IMR-90 (cell line): ENCODE measurements around the gene EMC8. TPM values are rescaled to one million over a fixed set of nuclear protein-coding genes. Genes with fewer than 3 reads are reported as not detected.

Experiments
- ATAC-seq: fragments of 200-7000 bp; cut with Tn5 transposase; 2 replicates; pipeline ENCODE4 v1.9.1; 2020; ENCODE audit warnings: low read depth, mild to moderate bottlenecking, moderate library complexity
- BruUV-seq: library from RNA; stranded (reverse); fragments of 400-500 nt; replicated peaks from 2 replicates; lab custom pipeline; 2021; lab: Mats Ljungman, UMichigan
- CTCF ChIA-PET: fragments of 300-600 bp; formaldehyde crosslinking; extraction: SDS; loops from one replicate; lab custom pipeline; 2021; ENCODE audit warnings: antibody characterized with exemption; lab: Yijun Ruan, JAX
- POLR2A ChIA-PET: fragments of 300-600 bp; sonication (Branson Sonifier 250); formaldehyde crosslinking; loops from one replicate; lab custom pipeline; 2022; ENCODE audit warnings: antibody characterized with exemption; ENCODE audit not compliant: unreplicated experiment; lab: Charles Lee
- DNase-seq: peaks from one replicate; pipeline ENCODE4 v3.0.0; 2013
- H2AFZ ChIP-seq: replicated peaks from 2 replicates; pipeline ENCODE3; 2013; ENCODE audit warnings: low read length, mild to moderate bottlenecking; ENCODE audit not compliant: poor library complexity
- H2AK5ac ChIP-seq: 2 replicates; pipeline ENCODE4 v1.6.1; 2013; ENCODE audit warnings: low read depth, low read length, inconsistent platforms
- H2AK9ac ChIP-seq: replicated peaks from 2 replicates; pipeline ENCODE3; 2013; ENCODE audit warnings: mild to moderate bottlenecking, low read depth, low read length, moderate library complexity; ENCODE audit not compliant: poor library complexity
- H2BK120ac ChIP-seq: 2 replicates; pipeline ENCODE4 v1.6.1; 2013; ENCODE audit warnings: low read depth, low read length, inconsistent platforms
- H2BK15ac ChIP-seq: 3 replicates; pipeline ENCODE4 v1.6.1; 2013; ENCODE audit warnings: low read depth, low read length, inconsistent platforms
- H2BK20ac ChIP-seq: 2 replicates; pipeline ENCODE4 v1.6.1; 2013; ENCODE audit warnings: low read depth, mild to moderate bottlenecking, inconsistent platforms, low read length, moderate library complexity
- H2BK5ac ChIP-seq: 2 replicates; pipeline ENCODE4 v1.6.1; 2013; ENCODE audit warnings: mild to moderate bottlenecking, low read depth, low read length, inconsistent platforms; ENCODE audit not compliant: poor library complexity, severe bottlenecking
- H3K14ac ChIP-seq: replicated peaks from 2 replicates; pipeline ENCODE4 v1.6.1; 2013; ENCODE audit warnings: low read depth, low read length, inconsistent platforms
- H3K18ac ChIP-seq: 2 replicates; pipeline ENCODE4 v1.6.1; 2013; ENCODE audit warnings: low read depth, low read length, control low read depth
- H3K23ac ChIP-seq: 2 replicates; pipeline ENCODE4 v1.6.1; 2013; ENCODE audit warnings: low read depth, low read length, inconsistent platforms
- H3K27ac ChIP-seq: 2 replicates; pipeline ENCODE4 v1.5.1; 2013; ENCODE audit warnings: mild to moderate bottlenecking, control low read depth, low read length; ENCODE audit not compliant: insufficient read depth
- H3K27me3 ChIP-seq: 2 replicates; pipeline ENCODE4 v1.6.1; 2013; ENCODE audit warnings: low read length; ENCODE audit not compliant: control insufficient read depth, insufficient read depth
- H3K36me3 ChIP-seq: 2 replicates; pipeline ENCODE4 v1.6.1; 2013; ENCODE audit warnings: low read length, mixed read lengths; ENCODE audit not compliant: control insufficient read depth, insufficient read depth
- H3K4ac ChIP-seq: 2 replicates; pipeline ENCODE4 v1.6.1; 2013; ENCODE audit warnings: low read depth, low read length, inconsistent platforms
- H3K4me1 ChIP-seq: 2 replicates; pipeline ENCODE4 v1.6.1; 2013; ENCODE audit warnings: low read length, mixed read lengths; ENCODE audit not compliant: control insufficient read depth, insufficient read depth
- H3K4me2 ChIP-seq: 2 replicates; pipeline ENCODE4 v1.6.1; 2013; ENCODE audit warnings: low read depth, mild to moderate bottlenecking, control low read depth, low read length, moderate library complexity
- H3K4me3 ChIP-seq: 2 replicates; pipeline ENCODE4 v1.5.1; 2013; ENCODE audit warnings: low read depth, mild to moderate bottlenecking, control low read depth, low read length, moderate library complexity; ENCODE audit not compliant: insufficient read depth
- H3K56ac ChIP-seq: 2 replicates; pipeline ENCODE4 v1.6.1; 2013; ENCODE audit warnings: low read length, inconsistent platforms; ENCODE audit not compliant: insufficient read depth; ENCODE audit errors: extremely low read depth
- H3K79me1 ChIP-seq, 2 experiments: 2 replicates each; pipeline ENCODE4 v1.6.1; 2013; ENCODE audit warnings: low read length in 2 of 2, inconsistent platforms in 1 of 2, low read depth in 1 of 2
- H3K9ac ChIP-seq: 2 replicates; pipeline ENCODE4 v1.6.1; 2013; ENCODE audit warnings: low read depth, low read length, control low read depth
- H3K9me1 ChIP-seq: 2 replicates; pipeline ENCODE4 v1.6.1; 2013; ENCODE audit warnings: low read length, inconsistent platforms; ENCODE audit not compliant: insufficient read depth
- H3K9me3 ChIP-seq: 2 replicates; pipeline ENCODE4 v1.6.1; 2013; ENCODE audit warnings: low read length; ENCODE audit not compliant: control insufficient read depth, insufficient read depth
- H4K20me1 ChIP-seq: 2 replicates; pipeline ENCODE4 v1.6.1; 2013; ENCODE audit warnings: low read length, inconsistent platforms; ENCODE audit not compliant: insufficient read depth
- H4K5ac ChIP-seq: 2 replicates; pipeline ENCODE4 v1.6.1; 2013; ENCODE audit warnings: mild to moderate bottlenecking, low read depth, low read length, control low read depth
- H4K8ac ChIP-seq, 2 experiments: 2 replicates each; pipeline ENCODE4 v1.6.1; 2013; ENCODE audit warnings: low read depth in 2 of 2, low read length in 2 of 2, control low read depth in 1 of 2, inconsistent platforms in 1 of 2
- H4K91ac ChIP-seq: 2 replicates; pipeline ENCODE4 v1.6.1; 2013; ENCODE audit warnings: low read depth, low read length, inconsistent platforms; ENCODE audit not compliant: insufficient read depth
- BHLHE40 ChIP-seq: fragments of 150-350 bp; IDR thresholded peaks from 2 replicates; pipeline ENCODE4 v1.6.1; 2016; ENCODE audit warnings: mild to moderate bottlenecking, low read depth, low read length
- CEBPB ChIP-seq: IDR thresholded peaks from 2 replicates; pipeline ENCODE4 v1.6.1; 2012; ENCODE audit warnings: low read depth, low read length, improper control_type of control experiment
- CHD1 ChIP-seq: IDR thresholded peaks from 2 replicates; pipeline ENCODE4 v1.6.1; 2012; ENCODE audit warnings: low read depth, low read length, improper control_type of control experiment
- CTCF ChIP-seq: conservative IDR thresholded peaks from 2 replicates; pipeline ENCODE4 v1.5.1; 2012; ENCODE audit warnings: mild to moderate bottlenecking, low read depth, low read length, improper control_type of control experiment
- ELK1 ChIP-seq: fragments of 150-350 bp; IDR thresholded peaks from 2 replicates; pipeline ENCODE4 v1.6.1; 2016; ENCODE audit warnings: low read depth, mild to moderate bottlenecking, low read length, moderate library complexity, borderline replicate concordance
- FOS ChIP-seq: fragments of 150-350 bp; IDR thresholded peaks from 2 replicates; pipeline ENCODE4 v1.6.1; 2016; ENCODE audit warnings: low read depth, low read length
- MAFK ChIP-seq: IDR thresholded peaks from 2 replicates; pipeline ENCODE4 v1.6.1; 2012; ENCODE audit warnings: low read depth, low read length, improper control_type of control experiment
- MAZ ChIP-seq: IDR thresholded peaks from 2 replicates; pipeline ENCODE4 v1.6.1; 2012; ENCODE audit warnings: low read depth, mild to moderate bottlenecking, low read length, improper control_type of control experiment, moderate library complexity, borderline replicate concordance
- POLR2A ChIP-seq: IDR thresholded peaks from 2 replicates; pipeline ENCODE4 v1.6.1; 2012; ENCODE audit warnings: mild to moderate bottlenecking, low read depth, low read length
- RAD21 ChIP-seq: IDR thresholded peaks from 2 replicates; pipeline ENCODE4 v1.6.1; 2012; ENCODE audit warnings: low read length, improper control_type of control experiment
- RCOR1 ChIP-seq: IDR thresholded peaks from 2 replicates; pipeline ENCODE4 v1.6.1; 2012; ENCODE audit warnings: mild to moderate bottlenecking, low read length, improper control_type of control experiment; ENCODE audit not compliant: insufficient replicate concordance
- RFX5 ChIP-seq: IDR thresholded peaks from 2 replicates; pipeline ENCODE4 v1.8.0; 2012; ENCODE audit warnings: low read depth, mild to moderate bottlenecking, low read length, moderate library complexity
- SMC3 ChIP-seq: fragments of 150-350 bp; IDR thresholded peaks from 2 replicates; pipeline ENCODE4 v1.6.1; 2016; ENCODE audit warnings: low read depth, mild to moderate bottlenecking, antibody characterized with exemption, low read length, moderate library complexity
- USF2 ChIP-seq: fragments of 150-350 bp; IDR thresholded peaks from 2 replicates; pipeline ENCODE4 v1.6.1; 2017; ENCODE audit warnings: mild to moderate bottlenecking, antibody characterized with exemption, low read length, low read depth
- WGBS, 2 experiments: methylation state at CpG; one replicate each; pipeline versions ENCODE4 v1.1.5 to v1.1.7; 2013; ENCODE audit warnings: missing lambda C conversion rate in 2 of 2; ENCODE audit not compliant: insufficient read length in 1 of 2; ENCODE audit errors: extremely low coverage in 2 of 2; 5-methylcytosine and 5-hydroxymethylcytosine counted together
- dilution Hi-C: fragments of 300-500 bp; cut with HindIII; formaldehyde crosslinking; loops from one replicate; pipeline ENCODE4 v1.14.3; 2018; ENCODE audit warnings: low sequenced_read_pairs; ENCODE audit not compliant: unreplicated experiment
- in situ Hi-C: fragments of 300-500 bp; cut with MboI; formaldehyde crosslinking; loops from 3 replicates; pipeline ENCODE4 v1.14.3; 2019; ENCODE audit warnings: low sequenced_read_pairs, inconsistent platforms, mixed read lengths
- intact Hi-C: fragments of 100-400 bp; cut with micrococcal nuclease; formaldehyde crosslinking; loops from 2 replicates; pipeline ENCODE4 v1.10.0; 2022
- polyA plus RNA-seq, 3 experiments: library from polyadenylated mRNA; depleted of rRNA; stranded (reverse); fragments of >200 nt; gene quantifications; 2 replicates each; pipeline ENCODE4 v1.2.3, GENCODE V29; 2012; ENCODE audit warnings: low replicate concordance in 1 of 3
- total RNA-seq: library from RNA; depleted of rRNA; stranded (reverse); fragments of >200 nt; gene quantifications from 2 replicates; pipeline ENCODE4 v1.2.3, GENCODE V29; 2012

Gene EMC8
- total and polyA plus RNA-seq, 2 of the 4 experiments (the other 2 are of a cell fraction) = 23.7 to 48.9 TPM

GRCh38 chr16:85729452-85730185 lies 69.7 kb downstream of the EMC8 start:
- no peak overlapping the region for H3K56ac ChIP-seq
- H3K9me3 ChIP-seq = no peaks in the 10 kb centered on the region; the same call in 1 of the 2 replicates
- no peak overlapping the region; the same call in 1 of the 2 replicates for H4K91ac ChIP-seq
- no peak overlapping the region for H3K9ac ChIP-seq
- CTCF ChIA-PET = interaction anchor here (0.5 kb wide), 1 partner anchor 63 kb away, joined by 3 read pairs; no protein-coding TSS in a partner anchor
- peak overlapping the region; percentile 42; the same call in 1 of the 2 replicates for H2BK120ac ChIP-seq
- H2BK20ac ChIP-seq = peak overlapping the region; percentile 39; the same call in 1 of the 2 replicates
- H2BK5ac ChIP-seq = no peak overlapping the region
- no peak overlapping the region for H3K4me2 ChIP-seq
- POLR2A ChIA-PET = no interaction called here
- no peak overlapping the region for H3K23ac ChIP-seq
- peak overlapping the region; percentile 60; the same call in 1 of the 2 replicates for H3K4ac ChIP-seq
- no peak; the same call in 1 of the 2 replicates for ATAC-seq
- H3K27ac ChIP-seq = no peak overlapping the region
- peaks cover 2% of the 10 kb centered on the region; the same call in 1 of the 2 replicates for H3K36me3 ChIP-seq
- H2AK5ac ChIP-seq = peak overlapping the region; percentile 33; the same call in 1 of the 2 replicates
- no peaks in the 10 kb centered on the region for H3K4me1 ChIP-seq
- 79% methylated on average over 10 of the region's 16 CpGs; no CpG with 5 or more reads in 1 of the 2 experiments for WGBS, 2 experiments
- dilution Hi-C loops (no loop called here), intact Hi-C loops (no loop called here), in situ Hi-C loops (no loop called here)
- H3K14ac ChIP-seq = peak overlapping the region; percentile 19; the same call in 1 of the 2 replicates
- no peak overlapping the region for H3K4me3 ChIP-seq
- H4K20me1 ChIP-seq = no peaks in the 10 kb centered on the region
- peak overlapping the region; percentile 34 for H2AFZ ChIP-seq
- no peak overlapping the region for H2BK15ac ChIP-seq
- DNase-seq = peak; percentile 56
- peaks cover 10% of the 10 kb centered on the region for H3K9me1 ChIP-seq
- H3K18ac ChIP-seq = no peak overlapping the region
- peak overlapping the region; percentile 48 for H2AK9ac ChIP-seq
- H3K27me3 ChIP-seq = no peaks in the 10 kb centered on the region
- peak overlapping the region in 1 of 2 experiments; percentile 39; a peak in 1 of 4 replicates for H4K8ac ChIP-seq
- H3K79me1 ChIP-seq = peaks cover 6 to 18% of the 10 kb centered on the region in 2 experiments
- peak overlapping the region; percentile 24; the same call in 1 of the 2 replicates for H4K5ac ChIP-seq
- BruUV-seq = no TSS peak
- TF ChIP-seq RAD21 (no peak), CHD1 (no peak), ELK1 (no peak), SMC3 (no peak), FOS (no peak), USF2 (no peak), MAZ (no peak), RCOR1 (no peak), MAFK (no peak), CTCF (no peak), POLR2A (no peak), CEBPB (no peak), RFX5 (no peak), BHLHE40 (no peak)
